Muscle of arm (tissue), 14 donors: ENCODE measurements around the gene NCCRP1. TPM values are rescaled to one million over a fixed set of nuclear protein-coding genes. Genes with fewer than 3 reads are reported as not detected.
A peak's percentile ranks its signal among the peaks of the same experiment; 100 is the strongest.

Source experiments
- DNase-seq: peaks from one replicate; pipeline ENCODE4 v3.0.0-alpha.2; 2013
- long read RNA-seq, 11 donors: transcript quantifications; one replicate each; lab custom pipeline, GENCODE V29; 2026
- polyA plus RNA-seq, 12 donors: library from polyadenylated mRNA; unstranded; fragments of 120-200 nt; gene quantifications; one replicate each; pipeline ENCODE4 v1.2.1, GENCODE V29; 2013; ENCODE audit not compliant: insufficient read length in 12 of 12

NCCRP1 gene
- polyA plus RNA-seq = 1 to 10 TPM in 2 of 12 donors, under 1 TPM in 6, not detected in 4; 0.10 to 1.5 (median 0.17) TPM
- long read RNA-seq, donor 1 = 0 reads
- long read RNA-seq, donor 2 = 0 reads
- long read RNA-seq, donor 3 = 0 reads
- long read RNA-seq, donor 4 = 0 reads
- long read RNA-seq, donor 5 = 0 reads
- long read RNA-seq, donor 6 = 0 reads
- long read RNA-seq, donor 7 = 0 reads
- long read RNA-seq, donor 8 = 0 reads
- long read RNA-seq, donor 9 = 0 reads
- long read RNA-seq, donor 10 = 0 reads
- long read RNA-seq, donor 11 = 0 reads

- DNase-seq = no peak
These were observed at the start of gene NCCRP1 for GRCh38 chr19:39196860-39197562. TSS of gene NCCRP1 (plus strand) at chr19:39196964. CDS start at chr19:39196983, 19 bp downstream.

- no peak for DNase-seq
These were observed 49.3 kb upstream of the NCCRP1 start for GRCh38 chr19:39147480-39147879.

GRCh38 chr19:39148939-39149529, 47.7 kb upstream of the NCCRP1 start:
- no peak for DNase-seq

- no peak for DNase-seq
These were observed 46.5 kb upstream of the NCCRP1 start for GRCh38 chr19:39150235-39150634.

GRCh38 chr19:39150807-39151600, 45.8 kb upstream of the NCCRP1 start:
- DNase-seq = no peak

GRCh38 chr19:39152066-39152465, 44.7 kb upstream of the NCCRP1 start:
- DNase-seq = no peak

- no peak for DNase-seq
These were observed 42.6 kb upstream of the NCCRP1 start for GRCh38 chr19:39154100-39154628.

- DNase-seq = no peak
These were observed 42.1 kb upstream of the NCCRP1 start for GRCh38 chr19:39154629-39155100.

GRCh38 chr19:39155114-39155700, 41.6 kb upstream of the NCCRP1 start:
- DNase-seq = no peak

- no peak for DNase-seq
These were observed 41.0 kb upstream of the NCCRP1 start for GRCh38 chr19:39155741-39156140.

- no peak for DNase-seq
These were observed 40.2 kb upstream of the NCCRP1 start for GRCh38 chr19:39156326-39157230.

- DNase-seq = no peak
These were observed 39.3 kb upstream of the NCCRP1 start for GRCh38 chr19:39157275-39157996.

- no peak for DNase-seq
These were observed 38.8 kb upstream of the NCCRP1 start for GRCh38 chr19:39157997-39158389.

- no peak for DNase-seq
These were observed 38.0 kb upstream of the NCCRP1 start for GRCh38 chr19:39158646-39159260.

- DNase-seq = peak; percentile 59
These were observed 36.3 kb upstream of the NCCRP1 start for GRCh38 chr19:39160523-39160861.

GRCh38 chr19:39160889-39161672, 35.7 kb upstream of the NCCRP1 start:
- no peak for DNase-seq

GRCh38 chr19:39162441-39163043, 34.2 kb upstream of the NCCRP1 start:
- DNase-seq = no peak

GRCh38 chr19:39163621-39164020, 33.1 kb upstream of the NCCRP1 start:
- no peak for DNase-seq
